IPS DF 6.9 (cell line): ENCODE data around the gene ANKRD34C.

ENCODE experiments used
- DNase-seq: peaks from one replicate; pipeline ENCODE4 v3.0.0-alpha.2; 2013; ENCODE audit warnings: low read depth, low spot score
- H3K27ac ChIP-seq: one replicate; pipeline ENCODE4 v1.5.1; 2013; ENCODE audit warnings: low read length, control low read depth
- H3K27me3 ChIP-seq: 2 replicates; pipeline ENCODE4 v1.6.1; 2013; ENCODE audit warnings: mild to moderate bottlenecking, low read length; ENCODE audit not compliant: control insufficient read depth, insufficient read depth
- H3K36me3 ChIP-seq: 2 replicates; pipeline ENCODE4 v1.6.1; 2013; ENCODE audit warnings: low read length; ENCODE audit not compliant: control insufficient read depth, insufficient read depth
- H3K4me1 ChIP-seq: 2 replicates; pipeline ENCODE4 v1.6.1; 2013; ENCODE audit warnings: low read length; ENCODE audit not compliant: control insufficient read depth, insufficient read depth
- H3K4me3 ChIP-seq: 2 replicates; pipeline ENCODE4 v1.5.1; 2013; ENCODE audit warnings: mild to moderate bottlenecking, low read length
- H3K9me3 ChIP-seq: 2 replicates; pipeline ENCODE4 v1.6.1; 2013; ENCODE audit warnings: low read length, inconsistent platforms; ENCODE audit not compliant: control insufficient read depth, insufficient read depth
- WGBS: extraction: QIAGEN DNeasy Blood & Tissue Kit; methylation state at CpG from one replicate; pipeline ENCODE4 v1.1.7; 2013; ENCODE audit warnings: mixed read lengths, missing lambda C conversion rate; ENCODE audit not compliant: insufficient read length, insufficient coverage; 5-methylcytosine and 5-hydroxymethylcytosine counted together

The ANKRD34C gene

GRCh38 chr15:79283252-79284048 is 928 bp downstream of the ANKRD34C start:
- DNase-seq: peak; percentile 33
- no peak overlapping the region for H3K27ac ChIP-seq
- no CpG with 5 or more reads among the region's 46 CpGs for WGBS
- no peaks in the 10 kb centered on the region for H3K36me3 ChIP-seq
- H3K9me3 ChIP-seq: no peaks in the 10 kb centered on the region
- peaks cover 4% of the 10 kb centered on the region; the same call in 1 of the 2 replicates for H3K4me1 ChIP-seq
- H3K4me3 ChIP-seq: 0 out of 2 replicates have a peak overlapping the region, but pooled peaks have one; percentile 8
- H3K27me3 ChIP-seq: peaks cover 21% of the 10 kb centered on the region; the same call in 1 of the 2 replicates

DNA sequence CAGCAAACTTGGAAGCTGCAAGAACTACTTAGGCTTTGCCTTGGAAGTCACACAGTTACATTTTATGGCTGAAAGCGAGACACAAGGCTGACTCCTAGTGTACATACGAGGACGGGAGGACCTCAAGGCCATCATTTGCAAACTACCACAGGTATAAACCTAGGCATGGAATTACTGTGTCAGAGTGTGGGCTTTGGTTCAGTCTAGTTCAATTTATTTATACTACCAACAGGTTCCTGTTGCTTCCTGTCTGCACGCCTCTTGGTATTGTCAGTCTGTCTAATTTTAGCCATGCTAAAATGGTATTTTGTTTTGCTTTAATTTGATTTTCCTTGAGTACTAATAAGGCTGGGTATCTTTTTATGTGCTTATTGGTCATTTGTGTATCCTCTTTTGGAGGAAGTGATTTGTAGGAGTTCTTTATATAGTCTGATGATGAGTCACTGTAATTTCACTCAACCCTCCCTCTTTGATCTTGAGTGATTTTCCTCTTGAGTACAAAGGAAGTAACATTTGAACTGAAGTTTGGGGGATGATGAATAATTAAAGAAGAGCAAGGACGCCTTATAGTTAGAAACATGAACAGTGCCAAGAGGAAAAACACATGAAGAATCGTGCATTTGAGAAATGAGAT is 8.2 kb downstream of the ANKRD34C start:
- Histone ChIP-seq H3K36me3 (no peaks in the 10 kb centered on the region), H3K4me1 (no peaks in the 10 kb centered on the region), H3K9me3 (no peaks in the 10 kb centered on the region), H3K27me3 (no peaks in the 10 kb centered on the region), H3K4me3 (no peak overlapping the region), H3K27ac (no peak overlapping the region)
- no CpG with 5 or more reads among the region's 6 CpGs for WGBS
- DNase-seq: no peak

DNA sequence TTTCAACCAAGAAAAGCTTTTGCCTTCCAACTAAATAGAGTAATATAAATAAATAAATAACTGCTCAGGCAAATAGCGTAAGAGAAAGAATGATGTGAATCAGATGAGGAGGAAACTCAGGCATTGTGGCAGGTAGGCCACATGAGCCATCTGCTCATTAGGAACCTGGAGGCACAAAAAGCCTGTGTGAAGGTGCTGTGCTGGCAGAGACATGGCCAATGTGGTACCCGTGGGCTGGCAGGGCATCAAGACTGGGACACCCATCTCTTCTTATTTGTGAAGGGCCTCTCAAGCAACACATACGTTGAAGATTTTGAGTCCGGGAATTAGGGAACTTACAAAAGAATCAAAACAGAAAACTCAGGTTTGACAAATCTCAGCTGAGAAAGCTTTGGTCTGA is 9.5 kb downstream of the ANKRD34C start:
- no peaks in the 10 kb centered on the region for H3K4me1 ChIP-seq
- no peaks in the 10 kb centered on the region for H3K36me3 ChIP-seq
- no peak for DNase-seq
- H3K27ac ChIP-seq: no peak overlapping the region
- no peak overlapping the region for H3K4me3 ChIP-seq
- no peaks in the 10 kb centered on the region for H3K9me3 ChIP-seq
- WGBS: no CpG with 5 or more reads among the region's 4 CpGs
- no peaks in the 10 kb centered on the region for H3K27me3 ChIP-seq

- no peaks in the 10 kb centered on the region for H3K4me1 ChIP-seq
- H3K27ac ChIP-seq: no peak overlapping the region
- no peak for DNase-seq
- H3K4me3 ChIP-seq: no peak overlapping the region
- WGBS: no CpG with 5 or more reads among the region's 7 CpGs
- no peaks in the 10 kb centered on the region for H3K27me3 ChIP-seq
- H3K9me3 ChIP-seq: no peaks in the 10 kb centered on the region
- H3K36me3 ChIP-seq: no peaks in the 10 kb centered on the region
Observed at GRCh38 chr15:79294075-79294474, 11.6 kb downstream of the ANKRD34C start.

- no peak for DNase-seq
- Histone ChIP-seq H3K36me3 (no peaks in the 10 kb centered on the region), H3K27ac (no peak overlapping the region), H3K4me3 (no peak overlapping the region), H3K4me1 (no peaks in the 10 kb centered on the region), H3K9me3 (no peaks in the 10 kb centered on the region), H3K27me3 (no peaks in the 10 kb centered on the region)
- WGBS: no CpG with 5 or more reads among the region's 4 CpGs
Observed at GRCh38 chr15:79296583-79296982, 14.1 kb downstream of the ANKRD34C start.

DNA sequence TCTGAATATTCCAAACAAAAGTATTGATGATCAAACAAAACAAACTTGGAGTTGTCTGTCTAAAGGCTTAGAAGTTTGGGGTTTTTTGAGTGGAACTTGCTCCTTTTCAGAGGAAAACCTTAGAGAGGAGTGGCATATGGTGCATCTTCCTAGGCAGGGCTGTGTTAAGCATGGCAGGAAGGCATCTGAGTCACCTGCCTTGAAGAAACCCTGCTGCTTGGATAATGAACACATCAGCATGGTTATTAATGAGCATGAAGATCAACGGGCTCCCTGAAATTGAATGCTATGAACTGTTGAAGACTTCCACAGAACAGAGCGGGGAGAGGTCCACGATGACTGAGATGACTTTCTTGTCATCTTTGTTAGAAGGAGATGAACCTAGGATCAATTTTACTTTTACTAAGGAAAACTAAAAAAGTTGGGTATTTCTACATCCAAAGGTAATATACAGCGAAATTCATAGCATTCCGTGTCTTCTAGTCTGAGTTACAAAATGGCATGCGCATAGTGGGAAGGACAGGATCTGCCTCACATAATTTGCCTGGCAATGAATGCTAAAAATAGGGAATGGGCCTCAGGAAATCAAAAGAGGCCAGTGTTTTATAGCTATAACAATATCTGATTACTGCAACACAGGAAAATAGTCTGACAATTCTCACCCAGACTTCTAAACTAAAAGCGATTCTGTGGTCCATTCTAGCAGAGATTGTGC is 16.8 kb downstream of the ANKRD34C start:
- no peaks in the 10 kb centered on the region for H3K4me1 ChIP-seq
- no peak overlapping the region for H3K27ac ChIP-seq
- no peak for DNase-seq
- H3K27me3 ChIP-seq: no peaks in the 10 kb centered on the region
- no peaks in the 10 kb centered on the region for H3K9me3 ChIP-seq
- WGBS: no CpG with 5 or more reads among the region's 7 CpGs
- H3K4me3 ChIP-seq: no peak overlapping the region
- H3K36me3 ChIP-seq: no peaks in the 10 kb centered on the region

- WGBS: no CpG with 5 or more reads among the region's 1 CpG
- Histone ChIP-seq H3K27ac (no peak overlapping the region), H3K4me3 (no peak overlapping the region), H3K4me1 (no peaks in the 10 kb centered on the region), H3K27me3 (no peaks in the 10 kb centered on the region), H3K9me3 (no peaks in the 10 kb centered on the region), H3K36me3 (no peaks in the 10 kb centered on the region)
- no peak for DNase-seq
Observed at GRCh38 chr15:79299841-79300235, 17.3 kb downstream of the ANKRD34C start.

DNA sequence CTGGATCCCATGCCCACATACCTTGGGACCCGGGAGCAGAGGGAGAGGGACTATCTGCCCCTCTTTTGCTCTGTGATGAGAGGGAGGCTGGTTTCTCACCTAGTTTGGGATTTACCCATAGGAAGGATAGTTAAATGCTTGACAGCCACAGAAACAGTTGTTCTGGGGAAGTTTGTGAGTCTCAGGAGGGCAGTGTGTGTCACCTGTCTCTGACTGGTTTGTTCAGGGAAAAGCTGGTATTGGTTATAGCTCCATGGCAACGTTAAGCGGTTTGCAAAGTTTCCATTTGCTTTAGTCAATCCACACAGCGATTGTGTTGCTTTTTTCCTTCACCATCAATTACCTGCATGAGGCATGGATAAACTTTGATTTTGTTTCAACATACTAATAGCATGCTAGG is 24.7 kb downstream of the ANKRD34C start:
- Histone ChIP-seq H3K9me3 (no peaks in the 10 kb centered on the region), H3K4me1 (no peaks in the 10 kb centered on the region), H3K4me3 (no peak overlapping the region), H3K27me3 (peaks cover 1% of the 10 kb centered on the region), H3K36me3 (no peaks in the 10 kb centered on the region), H3K27ac (no peak overlapping the region)
- WGBS: no CpG with 5 or more reads among the region's 4 CpGs
- no peak for DNase-seq

GRCh38 chr15:79308874-79309273 is 26.4 kb downstream of the ANKRD34C start:
- no CpG with 5 or more reads among the region's 2 CpGs for WGBS
- DNase-seq: no peak
- Histone ChIP-seq H3K4me3 (no peak overlapping the region), H3K27ac (no peak overlapping the region), H3K36me3 (0 out of 2 replicates have a peak, but pooled peaks cover 3% of the 10 kb centered on the region), H3K4me1 (no peaks in the 10 kb centered on the region), H3K27me3 (peaks cover 1% of the 10 kb centered on the region), H3K9me3 (no peaks in the 10 kb centered on the region)

- no peaks in the 10 kb centered on the region for H3K4me1 ChIP-seq
- peaks cover 8% of the 10 kb centered on the region; the same call in 1 of the 2 replicates for H3K36me3 ChIP-seq
- H3K27ac ChIP-seq: no peak overlapping the region
- H3K9me3 ChIP-seq: no peaks in the 10 kb centered on the region
- no peak for DNase-seq
- peaks cover 1% of the 10 kb centered on the region for H3K27me3 ChIP-seq
- WGBS: no CpG with 5 or more reads among the region's 17 CpGs
- H3K4me3 ChIP-seq: peak overlapping the region; percentile 86; the same call in 1 of the 2 replicates
Observed at GRCh38 chr15:79310612-79310984, 28.1 kb downstream of the ANKRD34C start.
